Breast epithelium (tissue), 3 donors: ENCODE measurements around the gene NFIB.

ENCODE experiments used
- POLR2AphosphoS5 ChIP-seq, 3 donors: sonication (generic); formaldehyde crosslinking; IDR thresholded peaks; one replicate each; pipeline ENCODE4 v1.6.1; 2017; ENCODE audit warnings: antibody characterized with exemption in 3 of 3
- TF ChIP-seq, protein P1 (sequence below), 3 donors: fragments of 450-650 bp; IDR thresholded peaks; one replicate each; pipeline ENCODE4 v1.5.1; 2016 to 2017; ENCODE audit warnings: antibody characterized with exemption in 3 of 3, mild to moderate bottlenecking in 3 of 3, moderate library complexity in 3 of 3

- no peak for TF ChIP-seq POLR2AphosphoS5 (IDR thresholded peaks at IDR 0.05)
- TF ChIP-seq, protein P1, sequence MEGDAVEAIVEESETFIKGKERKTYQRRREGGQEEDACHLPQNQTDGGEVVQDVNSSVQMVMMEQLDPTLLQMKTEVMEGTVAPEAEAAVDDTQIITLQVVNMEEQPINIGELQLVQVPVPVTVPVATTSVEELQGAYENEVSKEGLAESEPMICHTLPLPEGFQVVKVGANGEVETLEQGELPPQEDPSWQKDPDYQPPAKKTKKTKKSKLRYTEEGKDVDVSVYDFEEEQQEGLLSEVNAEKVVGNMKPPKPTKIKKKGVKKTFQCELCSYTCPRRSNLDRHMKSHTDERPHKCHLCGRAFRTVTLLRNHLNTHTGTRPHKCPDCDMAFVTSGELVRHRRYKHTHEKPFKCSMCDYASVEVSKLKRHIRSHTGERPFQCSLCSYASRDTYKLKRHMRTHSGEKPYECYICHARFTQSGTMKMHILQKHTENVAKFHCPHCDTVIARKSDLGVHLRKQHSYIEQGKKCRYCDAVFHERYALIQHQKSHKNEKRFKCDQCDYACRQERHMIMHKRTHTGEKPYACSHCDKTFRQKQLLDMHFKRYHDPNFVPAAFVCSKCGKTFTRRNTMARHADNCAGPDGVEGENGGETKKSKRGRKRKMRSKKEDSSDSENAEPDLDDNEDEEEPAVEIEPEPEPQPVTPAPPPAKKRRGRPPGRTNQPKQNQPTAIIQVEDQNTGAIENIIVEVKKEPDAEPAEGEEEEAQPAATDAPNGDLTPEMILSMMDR (IDR thresholded peaks at IDR 0.05), result no peak
Observed at GRCh38 chr9:14111696-14112095, 202.2 kb downstream of the NFIB start.
